Spinal cord (tissue), 10 donors: ENCODE measurements around the gene MAP3K9. TPM values are rescaled to one million over a fixed set of nuclear protein-coding genes. Genes with fewer than 3 reads are reported as not detected.
"Not testable (repeated sequence)": the region's sequence is repeated elsewhere in the genome, so short reads cannot be mapped to it uniquely, and the experiment has no call there.

Source experiments
- DNase-seq, 6 donors: peaks; one replicate each; pipeline versions ENCODE4 v3.0.0 to v3.0.0-alpha.2; 2013 to 2015; ENCODE audit warnings: low spot score in 6 of 6, low read depth in 4 of 6
- H3K27ac ChIP-seq: one replicate; pipeline ENCODE4 v1.5.1; 2013; ENCODE audit warnings: low read depth, low read length, control low read depth
- H3K27me3 ChIP-seq: one replicate; pipeline ENCODE4 v1.6.1; 2013; ENCODE audit warnings: low read length; ENCODE audit not compliant: control insufficient read depth, insufficient read depth
- H3K36me3 ChIP-seq: one replicate; pipeline ENCODE4 v1.6.1; 2013; ENCODE audit warnings: low read length; ENCODE audit not compliant: control insufficient read depth, insufficient read depth
- H3K4me1 ChIP-seq: one replicate; pipeline ENCODE4 v1.6.1; 2013; ENCODE audit warnings: low read length; ENCODE audit not compliant: control insufficient read depth, insufficient read depth
- H3K4me3 ChIP-seq: one replicate; pipeline ENCODE4 v1.5.1; 2013; ENCODE audit warnings: low read depth, low read length, control low read depth
- H3K9me3 ChIP-seq: one replicate; pipeline ENCODE4 v1.6.1; 2013; ENCODE audit warnings: low read length; ENCODE audit not compliant: control insufficient read depth, insufficient read depth
- WGBS: methylation state at CpG from one replicate; pipeline ENCODE4 v1.1.5; 2013; ENCODE audit warnings: missing lambda C conversion rate; ENCODE audit not compliant: insufficient coverage; 5-methylcytosine and 5-hydroxymethylcytosine counted together
- long read RNA-seq, 4 donors: transcript quantifications; one replicate each; lab custom pipeline, GENCODE V29; 2026
- polyA plus RNA-seq, 2 donors: library from polyadenylated mRNA; unstranded; fragments of 120-200 nt; gene quantifications; one replicate each; pipeline ENCODE4 v1.2.1, GENCODE V29; 2013; ENCODE audit not compliant: insufficient read length in 2 of 2
- total RNA-seq, 2 donors: library from RNA; depleted of rRNA in 1 of 2; stranded (reverse); fragments of 120-200 nt in 1 of 2; fragments of >200 nt in 1 of 2; gene quantifications; one replicate each; pipeline versions ENCODE4 v1.2.3 to v1.2.4, GENCODE V29; 2013 to 2014
- donor health status: healthy.

The MAP3K9 gene
- total RNA-seq: 10 to 100 TPM in 1 of 2 donors, 1 to 10 TPM in 1; 6.4 to 19.1 TPM
- polyA plus RNA-seq: 10 to 100 TPM; 19.6 to 20.1 TPM
- long read RNA-seq, donor 1, full-length matches to known transcripts: 2 of 20 reads
- long read RNA-seq, donor 1, partial matches to known transcripts: 12 of 20 reads
- long read RNA-seq, donor 1, other reads (novel, unspliced or antisense): 6 of 20 reads
- long read RNA-seq, donor 2, full-length matches to known transcripts: 1 of 1 reads
- long read RNA-seq, donor 2, partial matches to known transcripts: 0 of 1 reads
- long read RNA-seq, donor 2, other reads (novel, unspliced or antisense): 0 of 1 reads
- long read RNA-seq, donor 3, partial matches to known transcripts: 0 of 5 reads
- long read RNA-seq, donor 3, other reads (novel, unspliced or antisense): 5 of 5 reads
- long read RNA-seq, donor 4: 0 reads

DNA sequence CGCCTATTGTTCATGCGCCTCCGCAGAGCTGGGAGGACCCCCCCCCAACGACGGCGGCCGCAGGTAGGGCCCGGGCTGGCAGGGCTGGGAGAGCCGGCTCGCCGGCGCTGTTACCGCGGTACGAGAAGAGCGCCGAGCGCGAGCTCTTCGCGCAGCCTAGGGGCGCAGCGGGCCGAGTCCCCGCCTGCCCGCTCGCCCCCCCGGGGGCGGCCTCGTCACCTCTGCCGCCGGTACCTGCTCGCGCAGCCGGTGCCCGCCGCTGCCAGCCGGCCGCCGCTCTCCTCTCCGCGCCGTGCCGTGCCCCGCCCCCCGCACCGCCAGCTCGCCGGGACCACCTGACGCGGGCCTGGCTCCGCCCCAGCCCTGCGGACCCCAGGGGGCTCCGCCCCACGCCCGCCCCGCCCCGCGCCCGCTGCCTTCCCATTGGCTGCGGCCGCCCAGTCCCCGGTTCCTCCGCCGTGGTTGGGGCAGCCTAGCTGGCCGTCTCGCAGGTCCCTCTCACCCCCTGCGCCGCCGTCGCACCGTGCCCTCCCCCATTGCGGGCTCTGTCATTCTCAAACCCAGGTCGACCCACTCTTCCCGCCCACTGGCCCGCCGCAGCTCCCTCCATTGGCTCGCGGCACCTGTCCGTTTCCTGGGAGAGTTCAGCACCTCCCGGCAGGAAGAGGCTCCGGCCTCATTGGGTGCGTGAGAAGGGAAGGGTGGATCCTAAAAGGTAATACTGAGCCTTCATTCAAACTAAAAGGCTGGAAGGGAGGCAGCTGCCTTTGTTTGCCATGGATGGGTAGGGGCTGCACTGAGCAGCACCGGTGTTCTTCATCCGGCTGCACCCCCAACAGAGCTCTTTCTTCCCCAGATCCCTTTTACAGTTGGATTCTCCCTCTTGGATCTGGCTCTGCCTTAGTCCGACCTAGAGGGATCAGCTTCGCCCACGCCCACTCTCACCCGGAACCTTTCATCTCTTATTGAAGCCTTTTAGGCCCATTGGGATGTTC is at the start of gene MAP3K9:
Gene MAP3K9, minus strand, starts transcription at position 289 of the 995 bp plus-strand sequence. CDS start 342 bp downstream, outside the sequence.
- Histone ChIP-seq H3K9me3 (no peaks in the 10 kb centered on the region), H3K4me3 (peak within 1 kb of the TSS; percentile 53), H3K27ac (peak within 1 kb of the TSS; percentile 18), H3K36me3 (no peaks in the 10 kb centered on the region), H3K4me1 (peaks cover 13% of the 10 kb centered on the region), H3K27me3 (peaks cover 16% of the 10 kb centered on the region)
- DNase-seq: peak in 5 of 6 donors; percentile 71 to 98 (median 83)
- under 1% methylated on average over 89 of the region's 89 CpGs for WGBS

DNA sequence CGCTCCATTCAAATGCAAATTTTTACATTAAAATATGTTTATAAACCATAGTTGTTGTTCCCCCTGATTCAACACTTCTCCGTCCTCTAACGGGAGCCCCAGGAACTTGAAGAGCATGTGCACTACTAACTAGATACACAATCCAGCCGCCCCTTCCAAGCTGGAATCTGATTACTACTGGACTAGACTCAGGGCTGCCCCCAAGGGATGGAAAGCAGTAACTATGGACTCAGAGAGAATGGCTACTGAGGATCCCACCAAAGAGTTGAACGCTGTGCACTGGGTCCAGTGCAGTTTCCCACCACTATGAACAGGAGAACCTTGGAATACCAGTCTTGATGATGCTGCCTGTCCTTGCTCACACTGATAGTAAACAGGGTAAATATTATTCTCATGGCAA is 49.3 kb upstream of the MAP3K9 start:
- DNase-seq: no peak
- Histone ChIP-seq H3K27me3 (no peaks in the 10 kb centered on the region), H3K9me3 (no peaks in the 10 kb centered on the region), H3K4me1 (no peaks in the 10 kb centered on the region), H3K4me3 (no peak overlapping the region), H3K36me3 (no peaks in the 10 kb centered on the region), H3K27ac (no peak overlapping the region)
- WGBS: 88% methylated on average over 2 of the region's 5 CpGs

DNA sequence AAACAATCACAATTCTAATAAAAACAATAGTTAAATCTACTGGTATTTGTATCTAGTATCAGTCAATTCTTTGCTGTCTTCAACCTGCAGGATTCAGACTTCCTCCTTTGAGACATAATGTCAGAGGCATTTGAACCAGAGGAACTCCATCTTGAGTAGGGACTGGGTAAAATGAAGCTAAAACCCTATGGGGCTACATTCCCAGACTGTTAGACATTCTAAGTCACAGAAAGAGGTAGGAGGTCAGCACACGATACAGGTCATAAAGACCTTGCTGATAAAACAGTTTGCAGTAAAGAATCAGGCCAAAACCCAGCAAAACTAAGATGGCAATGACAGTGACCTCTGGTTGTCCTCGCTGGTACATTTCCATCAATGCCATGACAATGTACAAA is 48.2 kb upstream of the MAP3K9 start:
- no peak overlapping the region for H3K27ac ChIP-seq
- H3K36me3 ChIP-seq: no peaks in the 10 kb centered on the region
- DNase-seq: no peak
- H3K9me3 ChIP-seq: no peaks in the 10 kb centered on the region
- no peak overlapping the region for H3K4me3 ChIP-seq
- H3K27me3 ChIP-seq: no peaks in the 10 kb centered on the region
- no peaks in the 10 kb centered on the region for H3K4me1 ChIP-seq
- 89% methylated on average over 1 of the region's 2 CpGs for WGBS

DNA sequence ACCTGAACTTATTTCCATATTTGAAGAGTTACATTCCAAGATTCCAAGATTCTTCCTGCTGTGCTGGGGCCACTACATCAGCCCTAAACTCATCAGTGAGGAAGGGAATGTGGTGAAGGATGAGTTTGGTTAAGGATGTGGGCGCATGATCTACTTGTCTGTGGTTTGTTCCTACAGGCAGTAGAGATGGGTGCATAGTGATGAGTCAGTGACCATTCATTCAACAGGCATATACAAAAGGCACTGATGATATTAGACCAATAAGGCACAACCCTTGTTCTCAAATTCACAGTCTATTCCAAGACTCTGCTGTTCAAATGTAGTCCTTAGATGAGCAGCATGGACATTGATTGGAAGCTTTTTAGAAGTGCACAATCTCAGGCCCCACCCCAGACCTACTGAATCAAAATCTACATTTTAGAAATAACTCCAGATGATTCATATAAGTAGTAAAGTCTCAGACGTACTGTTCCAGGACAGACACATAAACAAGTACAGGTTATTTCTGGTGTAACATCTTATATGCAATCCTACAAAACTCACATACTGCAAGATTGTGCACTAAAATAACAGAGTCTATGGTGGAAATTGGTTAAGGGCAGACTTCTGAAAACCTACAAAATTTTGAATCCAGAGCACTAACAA is 47.7 kb upstream of the MAP3K9 start:
- DNase-seq: no peak
- no peaks in the 10 kb centered on the region for H3K36me3 ChIP-seq
- no peaks in the 10 kb centered on the region for H3K27me3 ChIP-seq
- no peak overlapping the region for H3K4me3 ChIP-seq
- H3K9me3 ChIP-seq: no peaks in the 10 kb centered on the region
- WGBS: no CpG with 5 or more reads among the region's 2 CpGs
- no peak overlapping the region for H3K27ac ChIP-seq
- H3K4me1 ChIP-seq: no peaks in the 10 kb centered on the region

DNA sequence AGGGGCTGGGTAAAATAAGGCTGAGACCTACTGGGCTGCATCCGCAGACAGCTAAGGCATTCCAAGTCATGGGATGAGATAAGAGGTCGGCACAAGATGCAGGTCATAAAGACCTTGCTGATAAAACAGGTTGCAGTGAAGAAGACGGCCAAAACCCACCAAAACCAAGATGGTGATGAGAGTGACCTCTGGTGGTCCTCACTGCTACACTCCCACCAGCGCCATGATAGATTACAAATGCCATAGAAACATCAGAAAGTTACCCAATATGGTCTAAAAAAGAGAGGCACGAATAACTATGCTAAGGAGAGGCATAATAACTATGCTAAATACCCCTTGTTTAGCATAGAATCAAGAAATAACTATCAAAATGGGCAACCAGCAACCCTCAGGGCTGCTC is 46.2 kb upstream of the MAP3K9 start:
- no peak for DNase-seq
- Histone ChIP-seq H3K36me3 (no peaks in the 10 kb centered on the region), H3K4me1 (no peaks in the 10 kb centered on the region), H3K27ac (no peak overlapping the region), H3K9me3 (no peaks in the 10 kb centered on the region), H3K27me3 (no peaks in the 10 kb centered on the region), H3K4me3 (no peak overlapping the region)
- WGBS: 75% methylated on average over 2 of the region's 5 CpGs

DNA sequence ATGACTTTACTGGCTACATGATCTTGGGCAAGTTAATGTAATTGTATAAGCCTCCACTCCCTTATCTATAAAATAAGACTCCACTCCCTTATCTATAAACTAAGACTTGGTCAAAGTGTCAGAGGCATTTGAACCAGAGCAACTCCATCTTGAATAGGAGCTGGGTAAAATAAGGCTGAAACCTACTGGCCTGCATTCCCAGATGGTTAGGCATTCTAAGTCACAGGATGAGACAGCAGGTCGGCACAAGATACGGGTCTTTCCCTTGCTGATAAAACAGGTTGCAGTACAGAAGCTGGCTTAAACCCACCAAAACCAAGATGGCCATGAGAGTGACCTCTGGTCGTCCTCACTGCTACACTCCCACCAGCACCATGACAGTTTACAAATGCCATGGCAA is 44.3 kb upstream of the MAP3K9 start:
- not testable (repeated sequence) for H3K9me3 ChIP-seq, DNase-seq, H3K4me3 ChIP-seq, H3K4me1 ChIP-seq, H3K27ac ChIP-seq, H3K36me3 ChIP-seq, H3K27me3 ChIP-seq
- WGBS: no CpG with 5 or more reads among the region's 3 CpGs

DNA sequence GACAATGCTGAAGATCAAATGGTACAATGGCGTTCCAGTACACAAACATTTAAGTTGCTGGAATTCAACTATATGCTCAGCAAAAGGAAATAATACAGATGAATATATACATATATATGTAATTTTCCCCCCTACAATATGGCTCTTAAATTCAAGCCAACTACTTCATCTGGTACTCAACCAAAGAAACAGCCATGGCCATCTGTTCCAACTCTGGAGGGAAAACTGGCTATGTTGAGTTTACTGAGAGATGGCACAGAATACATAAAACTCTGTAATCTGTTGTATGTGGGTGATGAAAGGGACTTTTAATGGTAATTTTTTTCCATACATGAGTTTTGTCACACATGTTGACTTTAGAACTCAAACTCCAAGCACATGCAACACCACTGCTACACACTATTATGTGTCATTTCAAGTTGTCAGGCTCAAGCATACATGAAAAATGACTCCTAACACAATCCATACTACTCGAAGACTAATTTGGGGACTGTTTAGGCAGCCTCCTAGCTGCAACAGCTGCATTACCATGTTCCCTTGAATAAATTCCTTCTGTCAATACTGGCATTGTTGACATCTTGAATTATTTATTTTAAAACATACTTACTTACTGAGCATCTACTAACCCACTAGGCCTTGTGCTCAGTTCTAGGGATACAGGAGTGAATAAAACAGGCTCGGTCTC is 38.2 kb upstream of the MAP3K9 start:
- no peaks in the 10 kb centered on the region for H3K4me1 ChIP-seq
- H3K27ac ChIP-seq: no peak overlapping the region
- peak in 2 of 6 donors; percentile 45 to 93 for DNase-seq
- no peak overlapping the region for H3K4me3 ChIP-seq
- H3K9me3 ChIP-seq: no peaks in the 10 kb centered on the region
- H3K36me3 ChIP-seq: no peaks in the 10 kb centered on the region
- WGBS: no CpG with 5 or more reads among the region's 3 CpGs
- no peaks in the 10 kb centered on the region for H3K27me3 ChIP-seq

DNA sequence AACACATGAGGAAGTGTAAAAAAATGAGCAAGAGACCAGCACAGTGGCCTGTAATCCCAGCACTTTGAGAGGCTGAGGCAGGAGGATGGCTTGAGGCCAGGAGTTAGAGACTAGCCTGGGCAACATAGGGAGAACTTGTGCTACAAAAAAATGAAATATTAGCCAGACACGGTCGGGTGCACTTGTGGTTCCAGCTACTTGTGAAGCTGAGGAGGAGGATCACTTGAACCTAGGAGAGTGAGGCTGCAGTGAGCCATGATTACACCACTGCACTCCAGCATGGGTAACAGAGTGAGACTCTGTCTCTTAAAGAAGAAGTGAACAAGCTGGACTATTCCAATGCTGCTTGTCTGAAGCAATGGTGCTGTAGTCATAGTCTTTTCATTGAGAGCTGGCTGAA is 36.3 kb upstream of the MAP3K9 start:
- 68% methylated on average over 2 of the region's 2 CpGs for WGBS
- H3K4me3 ChIP-seq: no peak overlapping the region
- no peaks in the 10 kb centered on the region for H3K9me3 ChIP-seq
- no peaks in the 10 kb centered on the region for H3K36me3 ChIP-seq
- DNase-seq: no peak
- H3K4me1 ChIP-seq: no peaks in the 10 kb centered on the region
- H3K27me3 ChIP-seq: no peaks in the 10 kb centered on the region
- H3K27ac ChIP-seq: no peak overlapping the region
